ENCODE measurements around the gene AP5S1.
"Not testable (repeated sequence)": the region's sequence is repeated elsewhere in the genome, so short reads cannot be mapped to it uniquely, and the experiment has no call there.

The AP5S1 gene

DNA sequence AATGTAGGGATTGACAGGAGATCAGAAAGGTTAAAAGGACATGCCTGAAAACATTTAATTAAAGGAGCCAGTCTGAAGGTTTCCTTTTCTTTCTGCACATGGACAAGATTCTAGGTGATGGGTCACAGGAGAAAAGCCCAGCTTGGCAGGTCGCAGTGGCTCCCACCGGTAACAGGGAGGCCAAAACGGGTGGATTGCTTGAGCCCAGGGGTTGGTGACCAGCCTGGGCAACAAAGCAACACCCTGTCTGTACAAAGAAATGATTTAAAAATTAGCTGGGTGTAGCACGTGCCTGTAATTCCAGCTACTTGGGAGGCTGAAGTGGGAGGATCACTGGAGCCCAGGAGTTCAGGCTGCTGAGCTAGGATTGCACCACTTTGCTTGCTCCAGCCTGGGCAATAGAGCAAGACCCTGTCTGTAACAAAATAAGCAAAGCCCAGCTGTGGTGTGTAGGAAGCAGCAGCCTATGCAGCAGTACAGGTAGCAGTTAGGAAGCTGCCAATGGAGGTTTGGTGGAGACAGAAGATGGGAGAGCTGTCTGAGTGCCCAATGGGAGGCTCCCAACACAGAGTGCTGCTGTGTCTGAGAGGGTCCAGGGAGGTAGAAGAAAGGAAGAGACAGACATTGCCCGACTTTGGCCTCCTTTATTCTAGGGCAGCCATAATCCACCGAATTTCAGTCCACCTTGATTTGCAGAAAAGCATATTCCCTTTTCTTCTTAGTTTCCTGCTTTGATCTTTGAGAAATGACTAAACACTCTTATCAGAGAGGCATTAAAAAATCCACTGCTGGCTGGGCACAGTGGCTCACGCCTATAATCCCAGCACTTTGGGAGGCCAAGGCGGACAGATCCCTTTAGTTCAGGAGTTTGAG lies 7.1 kb upstream of the AP5S1 start:
- no peak for DNase-seq (ENCODE audit: low spot score)

- no peak for DNase-seq (ENCODE audit: low spot score)
Observed at GRCh38 chr20:3813848-3814581, 6.3 kb upstream of the AP5S1 start.

DNA sequence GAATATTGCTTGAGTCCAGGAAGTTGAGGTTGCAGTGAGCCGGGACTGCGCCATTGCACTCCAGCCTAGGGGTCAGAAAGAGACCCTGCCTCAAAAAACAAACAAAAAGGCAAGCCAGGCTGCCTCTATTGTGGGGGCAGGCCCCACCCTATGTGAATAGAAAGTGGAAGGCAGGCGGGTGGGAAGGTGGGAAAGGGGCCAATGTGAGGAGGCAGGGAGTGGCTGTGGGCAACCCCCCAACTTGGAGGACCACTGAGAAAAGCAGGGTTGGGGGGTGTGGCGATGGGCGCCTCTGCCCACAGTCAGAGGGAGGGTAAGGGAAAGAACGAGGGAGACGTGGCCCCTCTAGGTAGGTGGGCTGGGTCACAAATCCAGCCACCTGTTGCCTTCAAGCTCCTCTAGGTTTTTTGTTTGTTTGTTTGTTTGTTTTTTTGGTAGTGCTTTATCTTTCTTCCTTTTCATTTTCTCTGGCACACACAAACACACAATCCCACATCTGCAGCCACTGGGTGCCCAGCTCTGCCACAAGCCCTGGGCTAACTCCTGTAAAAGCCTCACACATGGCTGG lies 5.3 kb upstream of the AP5S1 start:
- no peak for DNase-seq (ENCODE audit: low spot score)

GRCh38 chr20:3815703-3816315 lies 4.5 kb upstream of the AP5S1 start:
- no peak for DNase-seq (ENCODE audit: low spot score)

GRCh38 chr20:3818155-3819151 lies 1.9 kb upstream of the AP5S1 start:
- DNase-seq (ENCODE audit: low spot score) = peak; percentile 64

GRCh38 chr20:3819411-3820047 lies 818 bp upstream of the AP5S1 start:
- no peak for DNase-seq (ENCODE audit: low spot score)

- no peak for DNase-seq (ENCODE audit: low spot score)
Observed at GRCh38 chr20:3820901-3821727, 767 bp downstream of the AP5S1 start.

- DNase-seq (ENCODE audit: low spot score) = no peak
Observed at GRCh38 chr20:3821996-3822395, 1.6 kb downstream of the AP5S1 start.

DNA sequence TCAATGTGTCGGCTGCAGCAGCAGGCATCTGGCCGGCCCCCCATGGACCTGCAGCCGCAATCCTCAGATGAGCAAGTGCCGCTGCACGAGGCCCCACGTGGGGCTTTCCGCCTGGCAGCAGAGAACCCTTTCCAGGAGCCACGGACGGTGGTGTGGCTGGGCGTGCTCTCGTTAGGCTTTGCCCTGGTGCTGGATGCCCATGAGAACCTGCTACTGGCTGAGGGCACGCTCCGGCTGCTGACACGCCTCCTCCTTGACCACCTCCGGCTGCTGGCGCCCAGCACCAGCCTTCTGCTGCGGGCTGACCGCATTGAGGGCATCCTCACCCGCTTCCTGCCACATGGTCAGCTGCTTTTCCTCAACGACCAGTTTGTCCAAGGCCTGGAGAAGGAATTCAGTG lies 3.5 kb downstream of the AP5S1 start:
- DNase-seq (ENCODE audit: low spot score) = no peak

DNA sequence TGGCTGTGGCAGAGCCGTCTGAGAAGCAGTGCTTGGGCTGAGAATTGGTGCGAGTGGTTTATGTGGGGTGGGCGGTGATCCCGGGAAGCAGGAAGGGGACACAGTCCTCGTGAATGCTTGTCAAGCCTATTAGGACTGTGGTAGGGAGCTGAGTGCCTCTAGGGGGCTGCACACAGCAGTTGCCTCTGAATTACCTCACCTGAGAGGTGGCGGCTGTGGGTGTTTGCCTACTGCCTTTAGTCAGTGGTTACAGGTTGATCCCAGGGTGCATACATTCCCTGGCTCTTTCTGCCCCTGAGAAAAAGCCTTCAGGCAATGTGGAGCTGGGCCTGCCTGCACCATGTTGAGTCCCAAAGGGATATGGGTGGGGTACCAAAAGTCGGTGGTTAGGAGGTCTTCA lies 5.2 kb downstream of the AP5S1 start:
- DNase-seq (ENCODE audit: low spot score) = no peak

DNA sequence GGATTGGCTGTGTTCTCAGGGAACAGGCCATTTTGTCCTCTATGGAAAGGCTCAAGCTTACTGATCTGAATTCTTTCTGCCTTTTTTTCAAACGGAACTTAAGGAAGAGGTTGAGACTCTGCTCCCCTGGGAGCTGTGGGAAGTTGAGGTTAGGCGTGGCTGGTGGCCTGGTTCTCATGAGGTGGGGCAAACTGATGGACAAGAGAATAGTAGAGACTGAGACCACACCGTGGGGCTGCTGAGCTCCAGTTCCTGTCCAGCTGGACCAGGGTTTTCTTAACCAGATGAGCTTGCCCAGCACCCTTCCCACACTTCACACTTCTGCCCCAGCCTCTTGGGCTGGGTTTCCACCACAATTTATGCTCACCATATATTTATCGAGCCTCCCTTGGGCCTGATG lies 6.1 kb downstream of the AP5S1 start:
- no peak for DNase-seq (ENCODE audit: low spot score)

DNA sequence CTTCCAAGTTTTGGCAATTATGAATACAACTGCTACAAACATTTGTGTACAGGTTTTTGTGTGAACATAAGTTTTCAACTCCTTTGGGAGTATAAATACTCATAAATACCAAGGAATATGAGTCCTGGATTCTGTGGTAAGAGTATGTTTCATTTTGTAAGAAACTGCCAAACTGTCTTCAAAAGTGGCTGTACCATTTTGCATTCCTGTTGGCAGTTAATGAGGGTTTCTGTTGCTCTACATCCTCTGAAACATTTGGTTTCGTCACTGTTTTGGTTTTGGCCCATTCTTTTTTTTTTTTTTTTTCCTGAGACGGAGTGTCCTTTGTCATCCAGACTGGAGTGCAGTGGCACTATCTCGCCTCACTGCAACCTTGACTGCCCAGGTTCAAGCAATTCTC lies 8.5 kb downstream of the AP5S1 start:
- no peak for DNase-seq (ENCODE audit: low spot score)

DNA sequence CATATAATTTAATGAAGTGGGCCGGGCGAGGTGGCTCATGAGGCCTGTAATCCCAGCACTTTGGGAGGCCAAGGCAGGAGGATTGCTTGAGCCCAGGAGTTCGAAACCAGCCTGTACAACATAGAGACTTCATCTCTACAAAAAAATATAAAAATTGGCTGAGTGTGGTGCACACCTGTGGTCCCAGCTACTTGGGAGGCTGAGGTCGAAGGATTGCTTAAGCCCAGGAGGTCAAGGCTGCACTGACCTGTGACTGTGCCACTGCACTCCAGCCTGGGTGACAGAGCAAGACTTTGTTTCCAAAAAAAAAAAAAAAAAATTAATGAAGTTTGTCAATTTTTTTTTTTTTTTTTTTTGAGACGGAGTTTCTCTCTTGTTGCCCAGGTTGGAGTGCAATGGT lies 9.5 kb downstream of the AP5S1 start:
- DNase-seq (ENCODE audit: low spot score) = not testable (repeated sequence)

GRCh38 chr20:3836132-3836531 lies 15.8 kb downstream of the AP5S1 start:
- DNase-seq (ENCODE audit: low spot score) = no peak

- DNase-seq (ENCODE audit: low spot score) = no peak
Observed at GRCh38 chr20:3839328-3839727, 19.0 kb downstream of the AP5S1 start.

GRCh38 chr20:3840201-3840600 lies 19.9 kb downstream of the AP5S1 start:
- DNase-seq (ENCODE audit: low spot score) = not testable (repeated sequence)

DNA sequence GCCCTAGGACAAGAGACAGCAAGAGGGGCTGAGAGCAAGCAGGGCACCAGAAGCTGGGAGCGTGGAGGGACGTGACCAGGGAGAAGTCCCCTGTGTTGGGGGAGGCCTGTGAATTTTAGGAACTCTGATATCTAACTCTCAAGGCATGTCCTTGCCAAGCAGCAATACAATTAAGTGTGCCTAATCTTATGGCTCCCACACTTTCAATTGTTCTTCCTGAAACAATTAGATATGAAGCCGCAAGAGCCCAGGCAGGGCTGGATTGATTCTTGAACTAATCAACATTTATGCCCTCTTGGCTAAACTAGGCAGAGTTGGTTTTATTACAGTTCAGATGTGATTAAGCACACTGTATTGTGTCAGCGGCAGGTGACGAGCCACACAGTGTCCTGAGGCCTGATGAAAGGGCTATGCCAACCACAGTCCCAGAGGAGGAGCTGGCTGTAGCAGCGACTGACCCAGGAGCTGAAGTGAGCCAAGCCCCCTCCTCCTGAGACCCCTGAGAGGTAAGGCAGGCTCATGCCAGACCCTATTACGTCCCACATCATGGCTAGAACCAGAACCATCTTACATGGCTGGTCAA lies 22.1 kb downstream of the AP5S1 start:
- no peak for DNase-seq (ENCODE audit: low spot score)

DNA sequence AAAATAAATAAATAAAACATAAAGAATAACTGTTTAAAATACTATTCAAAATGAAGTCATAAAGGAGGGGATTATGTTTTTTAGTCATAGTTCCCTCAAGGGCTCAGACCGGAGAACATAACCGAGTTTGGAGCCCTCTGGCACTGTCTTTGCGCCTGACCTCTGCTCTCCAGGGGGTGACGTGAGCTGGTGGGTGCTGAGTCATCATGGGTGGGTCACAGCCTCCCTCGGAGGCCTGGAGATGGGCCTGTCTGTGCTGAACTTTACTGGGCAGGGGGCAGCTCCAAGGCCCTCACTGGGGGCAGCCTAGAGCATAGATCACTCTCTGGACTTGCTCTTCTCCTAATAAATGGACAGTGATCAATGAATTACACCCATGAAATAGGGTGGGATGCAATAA lies 23.1 kb downstream of the AP5S1 start:
- no peak for DNase-seq (ENCODE audit: low spot score)

DNA sequence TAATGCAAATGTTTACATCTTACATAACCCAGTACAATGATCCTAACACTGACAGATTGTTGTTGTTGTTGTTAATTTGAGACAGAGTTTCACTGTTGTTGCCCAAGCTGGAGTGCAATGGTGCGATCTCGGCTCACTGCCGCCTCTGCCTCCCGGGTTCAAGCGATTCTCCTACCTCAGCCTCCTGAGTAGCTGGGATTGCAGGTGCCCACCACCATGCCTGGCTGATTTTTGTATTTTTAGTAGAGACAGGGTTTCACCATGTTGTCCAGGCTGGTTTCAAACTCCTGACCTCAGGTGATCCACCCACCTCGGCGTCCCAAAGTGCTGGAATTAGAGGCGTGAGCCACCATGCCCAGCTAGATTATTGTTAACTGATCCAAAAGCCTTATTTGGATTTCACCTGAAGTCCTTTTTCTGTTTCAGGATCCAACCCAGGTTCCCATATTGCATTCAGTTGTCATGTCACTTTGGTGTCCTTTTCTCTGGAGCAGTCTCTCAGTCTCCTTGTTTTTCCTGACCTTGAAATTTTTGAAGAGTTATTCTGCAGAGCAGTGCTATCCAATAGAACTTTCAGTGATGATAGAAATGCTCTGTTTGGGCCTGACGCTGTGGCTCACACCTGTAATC lies 23.8 kb downstream of the AP5S1 start:
- not testable (repeated sequence) for DNase-seq (ENCODE audit: low spot score)
